ENCODE measurements around the gene NRL. TPM values are rescaled to one million over a fixed set of nuclear protein-coding genes. Genes with fewer than 3 reads are reported as not detected.
A peak's percentile ranks its signal among the peaks of the same experiment; 100 is the strongest.

NRL gene
- total RNA-seq: 2.3 and 2.8 TPM in 2 replicates
- long read RNA-seq, partial matches to known transcripts: 0 of 1 reads
- long read RNA-seq, other reads (novel, unspliced or antisense): 1 of 1 reads

DNA sequence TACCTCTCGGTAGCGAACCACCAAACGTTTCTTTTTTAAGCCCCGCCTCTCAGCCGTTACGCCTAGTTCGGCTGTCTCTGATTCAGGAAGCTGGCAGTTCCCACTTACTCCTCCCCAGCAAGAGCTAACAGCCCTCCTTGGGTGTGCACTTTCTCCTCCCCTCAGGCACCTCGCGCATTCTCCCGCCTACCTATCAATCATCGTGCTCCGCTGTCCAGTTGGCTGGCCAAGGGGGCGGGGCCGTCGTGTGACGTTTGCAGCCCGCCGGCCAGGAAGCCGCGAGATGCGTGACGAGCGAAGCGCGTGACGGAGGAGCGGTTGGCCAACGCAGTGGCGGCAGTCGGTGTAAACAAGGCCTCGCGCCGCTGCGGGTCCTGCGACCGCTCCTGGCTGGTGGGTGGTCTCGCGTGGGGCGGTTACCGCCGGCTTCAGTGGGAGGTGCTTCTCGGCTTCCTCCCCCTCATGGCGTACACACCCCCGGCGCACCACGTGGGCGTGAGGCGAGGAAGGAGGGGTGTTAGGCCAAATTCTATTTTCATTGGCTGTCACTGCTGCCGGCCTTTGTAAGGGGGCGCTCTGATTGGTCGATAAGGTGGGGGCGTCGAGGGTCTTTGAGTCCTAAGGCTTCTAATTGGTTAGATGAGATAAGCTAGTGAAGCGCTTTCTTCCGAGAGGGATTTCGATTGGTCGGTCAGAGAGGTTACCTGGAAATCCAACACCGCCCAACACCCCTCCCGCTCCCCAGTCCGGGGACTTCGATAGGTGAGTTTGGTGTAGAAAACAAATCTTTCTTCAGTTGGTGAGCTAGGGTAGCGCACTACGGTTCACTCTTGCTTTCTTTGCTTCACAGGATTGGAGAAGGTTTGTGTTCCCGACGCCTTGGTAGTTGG, at the start of gene NRL, which contains the start of gene DCAF11:
Gene NRL (minus strand): TSS at position 418 of the 890 bp plus-strand sequence. CDS start 32,101 bp downstream, outside the sequence.
Gene DCAF11 (plus strand): TSS at position 246 of the 890 bp plus-strand sequence. CDS start 818 bp downstream, outside the sequence.
- Mint-ChIP-seq H3K27me3 (no peaks in the 10 kb centered on the region), H3K4me3 (ENCODE audit: low read depth) (peak within 1 kb of the TSS; percentile 89), H3K27ac (peak within 1 kb of the TSS; percentile 99), H3K9me3 (ENCODE audit: low read depth) (no peaks in the 10 kb centered on the region), H3K4me1 (ENCODE audit: low read depth) (peaks cover 17% of the 10 kb centered on the region), H3K36me3 (ENCODE audit: insufficient read depth) (peaks cover 13% of the 10 kb centered on the region)
- TF ChIP-seq, protein P1, sequence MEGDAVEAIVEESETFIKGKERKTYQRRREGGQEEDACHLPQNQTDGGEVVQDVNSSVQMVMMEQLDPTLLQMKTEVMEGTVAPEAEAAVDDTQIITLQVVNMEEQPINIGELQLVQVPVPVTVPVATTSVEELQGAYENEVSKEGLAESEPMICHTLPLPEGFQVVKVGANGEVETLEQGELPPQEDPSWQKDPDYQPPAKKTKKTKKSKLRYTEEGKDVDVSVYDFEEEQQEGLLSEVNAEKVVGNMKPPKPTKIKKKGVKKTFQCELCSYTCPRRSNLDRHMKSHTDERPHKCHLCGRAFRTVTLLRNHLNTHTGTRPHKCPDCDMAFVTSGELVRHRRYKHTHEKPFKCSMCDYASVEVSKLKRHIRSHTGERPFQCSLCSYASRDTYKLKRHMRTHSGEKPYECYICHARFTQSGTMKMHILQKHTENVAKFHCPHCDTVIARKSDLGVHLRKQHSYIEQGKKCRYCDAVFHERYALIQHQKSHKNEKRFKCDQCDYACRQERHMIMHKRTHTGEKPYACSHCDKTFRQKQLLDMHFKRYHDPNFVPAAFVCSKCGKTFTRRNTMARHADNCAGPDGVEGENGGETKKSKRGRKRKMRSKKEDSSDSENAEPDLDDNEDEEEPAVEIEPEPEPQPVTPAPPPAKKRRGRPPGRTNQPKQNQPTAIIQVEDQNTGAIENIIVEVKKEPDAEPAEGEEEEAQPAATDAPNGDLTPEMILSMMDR (IDR thresholded peaks at IDR 0.05; ENCODE audit: unreplicated experiment): no peak
- peak; percentile 95 for DNase-seq (ENCODE audit: low spot score, unreplicated experiment)

DNA sequence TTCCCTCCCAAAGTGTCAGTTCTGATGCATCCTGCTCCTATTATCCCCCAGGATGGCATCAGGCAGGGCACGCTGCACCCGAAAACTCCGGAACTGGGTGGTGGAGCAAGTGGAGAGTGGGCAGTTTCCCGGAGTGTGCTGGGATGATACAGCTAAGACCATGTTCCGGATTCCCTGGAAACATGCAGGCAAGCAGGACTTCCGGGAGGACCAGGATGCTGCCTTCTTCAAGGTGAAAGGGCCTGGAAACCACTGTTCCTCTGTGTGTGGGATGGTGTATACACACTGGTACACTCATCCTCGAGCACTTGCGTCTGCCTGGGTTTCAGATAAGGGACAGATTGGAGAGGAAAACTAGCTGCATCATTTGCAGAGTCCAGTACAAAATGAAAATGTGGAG, 47.3 kb upstream of the NRL start:
- H3K4me3 Mint-ChIP-seq (ENCODE audit: low read depth): peak overlapping the region; percentile 81
- TF ChIP-seq, protein P1 (IDR thresholded peaks at IDR 0.05; ENCODE audit: unreplicated experiment): no peak
- H3K27ac Mint-ChIP-seq: peak overlapping the region; percentile 97
- no peak for DNase-seq (ENCODE audit: low spot score, unreplicated experiment)
- H3K36me3 Mint-ChIP-seq (ENCODE audit: insufficient read depth): peaks cover 23% of the 10 kb centered on the region
- no peaks in the 10 kb centered on the region for H3K9me3 Mint-ChIP-seq (ENCODE audit: low read depth)
- H3K27me3 Mint-ChIP-seq: no peaks in the 10 kb centered on the region
- H3K4me1 Mint-ChIP-seq (ENCODE audit: low read depth): peaks cover 16% of the 10 kb centered on the region

DNA sequence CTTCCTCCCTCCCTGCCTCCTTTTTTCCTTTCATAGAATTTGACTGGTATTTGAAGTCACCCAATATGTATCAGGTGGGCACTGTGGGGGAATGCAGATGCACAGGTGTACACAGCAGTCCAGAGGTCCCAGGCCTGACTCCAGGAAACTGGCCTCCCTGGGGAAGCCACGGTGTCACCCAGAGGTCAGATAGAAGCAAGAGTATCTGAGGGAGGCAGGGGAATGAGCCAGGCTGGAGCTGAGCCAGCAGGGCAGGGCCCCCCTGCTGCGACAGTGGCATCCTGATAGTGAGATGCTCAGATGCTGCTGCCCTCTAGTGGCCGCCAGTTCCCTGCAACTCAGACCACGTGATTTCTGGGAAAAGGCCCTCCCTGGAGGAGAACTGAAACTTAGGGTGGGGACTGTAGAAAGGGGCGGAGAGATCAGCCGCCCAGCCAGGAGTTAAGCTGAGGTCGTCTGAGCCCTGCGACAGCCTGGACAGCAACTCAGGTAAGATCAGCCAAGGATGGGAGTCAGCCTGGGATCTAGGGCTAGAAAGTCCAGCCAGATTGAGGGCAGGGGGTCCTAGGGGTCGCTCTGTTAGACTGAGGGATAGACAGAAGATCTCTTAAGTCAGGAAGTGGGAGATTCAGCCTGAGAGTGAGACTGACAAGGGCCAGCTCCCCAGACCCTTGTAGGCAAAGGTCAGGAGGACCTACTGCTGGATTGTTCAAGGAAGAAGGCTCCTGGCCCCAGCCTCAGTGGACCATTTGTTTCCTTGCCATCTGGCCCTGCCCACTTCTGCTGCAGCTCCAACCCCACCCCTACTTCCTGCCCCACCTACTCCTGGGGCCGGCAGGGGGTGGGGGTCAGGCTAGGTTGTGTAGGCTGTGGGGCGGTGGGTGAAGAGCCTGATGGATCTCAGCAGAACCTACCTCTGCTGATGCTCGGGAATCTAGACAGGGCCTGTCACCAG, 46.4 kb upstream of the NRL start, which contains the start of gene IRF9:
Gene IRF9 (plus strand): TSS at position 416 of the 955 bp plus-strand sequence. CDS start 880 bp downstream, outside the sequence.
- Mint-ChIP-seq H3K27me3 (no peaks in the 10 kb centered on the region), H3K4me3 (ENCODE audit: low read depth) (peak within 1 kb of the TSS; percentile 81), H3K27ac (peak within 1 kb of the TSS; percentile 97), H3K9me3 (ENCODE audit: low read depth) (no peaks in the 10 kb centered on the region), H3K4me1 (ENCODE audit: low read depth) (peaks cover 16% of the 10 kb centered on the region), H3K36me3 (ENCODE audit: insufficient read depth) (peaks cover 24% of the 10 kb centered on the region)
- peak; percentile 96 for DNase-seq (ENCODE audit: low spot score, unreplicated experiment)
- TF ChIP-seq, protein P1 (IDR thresholded peaks at IDR 0.05; ENCODE audit: unreplicated experiment): peak; percentile 97

DNA sequence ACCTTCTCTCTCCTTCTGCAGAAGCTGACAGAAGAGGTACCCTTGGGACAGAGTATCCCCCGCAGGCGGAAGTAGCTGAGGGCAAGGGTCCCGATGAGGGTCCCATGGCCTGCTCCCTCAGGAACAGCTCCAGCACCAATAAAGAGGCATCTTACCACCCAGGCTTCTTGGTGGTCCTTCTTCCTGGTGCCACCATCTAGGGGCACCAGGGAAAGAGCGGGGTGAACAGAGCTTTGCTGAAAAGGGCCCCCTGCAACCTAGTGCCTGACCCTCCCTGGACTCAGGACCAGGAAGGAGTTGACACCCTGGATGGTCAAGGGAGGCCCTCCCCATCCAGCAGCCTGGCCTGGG, 45.7 kb upstream of the NRL start:
- Mint-ChIP-seq H3K27me3 (no peaks in the 10 kb centered on the region), H3K27ac (peak overlapping the region; percentile 97)

More for the DNA sequence above, 45.7 kb upstream of the NRL start:
- Mint-ChIP-seq H3K4me3 (ENCODE audit: low read depth) (no peak overlapping the region), H3K9me3 (ENCODE audit: low read depth) (no peaks in the 10 kb centered on the region), H3K4me1 (ENCODE audit: low read depth) (peaks cover 16% of the 10 kb centered on the region), H3K36me3 (ENCODE audit: insufficient read depth) (peaks cover 27% of the 10 kb centered on the region)
- DNase-seq (ENCODE audit: low spot score, unreplicated experiment): no peak
- TF ChIP-seq, protein P1 (IDR thresholded peaks at IDR 0.05; ENCODE audit: unreplicated experiment): no peak
